Upper lobe of left lung (tissue), 6 donors: Measurements from ENCODE around the gene MARCHF9. TPM values are rescaled to one million over a fixed set of nuclear protein-coding genes. Genes with fewer than 3 reads are reported as not detected.
"Not testable (repeated sequence)": the region's sequence is repeated elsewhere in the genome, so short reads cannot be mapped to it uniquely, and the experiment has no call there.

ENCODE experiments used
- ATAC-seq, 2 donors: fragments of 200-7000 bp; cut with Tn5 transposase; one replicate each; pipeline ENCODE4 v1.9.1; 2022; ENCODE audit warnings: mild to moderate bottlenecking in 2 of 2, moderate library complexity in 2 of 2; ENCODE audit not compliant: low FRiP score in 2 of 2
- DNase-seq, 2 donors: peaks; one replicate each; pipeline ENCODE4 v3.0.0-alpha.2; 2019 to 2020
- H3K27ac ChIP-seq, 4 donors: fragments of 200-600 bp; sonication (generic); one replicate each; pipeline ENCODE4 v1.5.1; 2016 to 2019
- H3K27me3 ChIP-seq, 4 donors: fragments of 200-600 bp; sonication (generic); one replicate each; pipeline ENCODE4 v1.5.1; 2017 to 2019
- H3K36me3 ChIP-seq, 4 donors: fragments of 200-600 bp; sonication (generic); one replicate each; pipeline ENCODE4 v1.5.1; 2016 to 2019
- H3K4me1 ChIP-seq, 4 donors: fragments of 200-600 bp; sonication (generic); one replicate each; pipeline ENCODE4 v1.5.1; 2018 to 2019
- H3K4me3 ChIP-seq, 4 donors: fragments of 200-600 bp; sonication (generic); one replicate each; pipeline ENCODE4 v1.5.1; 2017 to 2019; ENCODE audit warnings: mild to moderate bottlenecking in 2 of 4, moderate library complexity in 1 of 4
- H3K9me3 ChIP-seq, 4 donors: fragments of 200-600 bp; sonication (generic); one replicate each; pipeline ENCODE4 v1.5.1; 2018 to 2019
- EP300 ChIP-seq, 4 donors: sonication (generic); formaldehyde crosslinking; IDR thresholded peaks; one replicate each; pipeline ENCODE4 v1.5.1; 2017; ENCODE audit warnings: antibody characterized with exemption in 4 of 4, control low read depth in 2 of 4
- POLR2A ChIP-seq, 4 donors: fragments of 450-650 bp; IDR thresholded peaks; one replicate each; pipeline ENCODE4 v1.5.1; 2016 to 2017; ENCODE audit warnings: antibody characterized with exemption in 4 of 4, mild to moderate bottlenecking in 2 of 4
- POLR2AphosphoS5 ChIP-seq, 2 donors: sonication (generic); formaldehyde crosslinking; IDR thresholded peaks; one replicate each; pipeline ENCODE4 v1.5.1; 2017; ENCODE audit warnings: antibody characterized with exemption in 2 of 2
- WGBS, 2 donors: methylation state at CpG; one replicate each; pipeline ENCODE4 v1.1.5; 2017 to 2018; 5-methylcytosine and 5-hydroxymethylcytosine counted together
- total RNA-seq, 6 donors: library from RNA; depleted of rRNA in 4 of 6; stranded (reverse); fragments of >200 nt in 4 of 6; gene quantifications; one replicate each; pipeline versions ENCODE4 v1.1.0 to v1.2.1, GENCODE V29; 2016 to 2021
- TF ChIP-seq, protein P1 (sequence below), 6 experiments: fragments of 450-650 bp in 4 of 6; fragments of 200-600 bp in 2 of 6; sonication (generic) in 2 of 6; IDR thresholded peaks; one replicate each; pipeline ENCODE4 v1.5.1; 2016 to 2019; ENCODE audit warnings: antibody characterized with exemption in 6 of 6
- donor health status: DM: no; HTN: no; CAD: no; lungs with moderate emphysema.
- donor health status: DM: no; HTN: yes; CAD: no; lungs with severe emphysema.

Gene MARCHF9
- total RNA-seq, 6 donors from 2014 or later = 15.4 to 36.7 (median 21.3) TPM

DNA sequence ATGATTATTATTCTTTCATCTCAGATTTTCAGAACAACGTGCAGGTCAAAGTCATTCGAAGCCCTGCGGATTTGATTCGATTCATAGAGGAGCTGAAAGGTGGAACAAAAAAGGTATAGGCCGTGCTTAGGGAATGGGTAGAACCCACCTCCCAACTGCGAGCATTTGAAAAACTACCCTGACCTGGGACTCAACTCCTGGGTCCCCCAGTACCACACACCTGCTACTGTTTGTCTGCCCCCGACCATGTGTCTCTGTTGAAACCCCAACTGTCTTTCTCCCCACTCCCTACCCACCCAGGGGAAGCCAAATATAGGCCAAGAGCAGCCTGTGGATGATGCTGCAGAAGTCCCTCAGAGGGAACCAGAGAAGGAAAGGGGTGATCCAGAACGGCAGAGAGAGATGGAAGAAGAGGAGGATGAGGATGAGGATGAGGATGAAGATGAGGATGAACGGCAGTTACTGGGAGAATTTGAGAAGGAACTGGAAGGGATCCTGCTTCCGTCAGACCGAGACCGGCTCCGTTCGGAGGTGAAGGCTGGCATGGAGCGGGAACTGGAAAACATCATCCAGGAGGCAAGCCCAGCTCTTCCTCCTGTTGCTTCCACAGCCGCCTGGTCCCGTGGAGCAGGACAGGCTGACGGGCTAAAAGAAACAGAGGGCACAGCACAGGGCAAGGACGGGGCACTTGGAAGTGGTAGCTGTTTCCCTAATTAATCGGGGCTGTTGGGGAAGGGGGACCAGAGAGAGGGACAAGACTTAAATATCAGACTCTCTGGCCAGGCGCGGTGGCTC, 36.9 kb upstream of the MARCHF9 start:
- H3K9me3 ChIP-seq = no peaks in the 10 kb centered on the region
- H3K36me3 ChIP-seq = peaks cover 33 to 92% (median 65%) of the 10 kb centered on the region in 4 donors
- DNase-seq (no peak), ATAC-seq (no peak)
- no peaks in the 10 kb centered on the region for H3K27me3 ChIP-seq
- H3K4me3 ChIP-seq = no peak overlapping the region
- no peaks in the 10 kb centered on the region for H3K4me1 ChIP-seq
- H3K27ac ChIP-seq = no peak overlapping the region
- WGBS, 2 donors = 94 to 96% methylated on average over 22 of the region's 22 CpGs
- no peak for TF ChIP-seq POLR2A (IDR thresholded peaks at IDR 0.05)
- TF ChIP-seq, protein P1, sequence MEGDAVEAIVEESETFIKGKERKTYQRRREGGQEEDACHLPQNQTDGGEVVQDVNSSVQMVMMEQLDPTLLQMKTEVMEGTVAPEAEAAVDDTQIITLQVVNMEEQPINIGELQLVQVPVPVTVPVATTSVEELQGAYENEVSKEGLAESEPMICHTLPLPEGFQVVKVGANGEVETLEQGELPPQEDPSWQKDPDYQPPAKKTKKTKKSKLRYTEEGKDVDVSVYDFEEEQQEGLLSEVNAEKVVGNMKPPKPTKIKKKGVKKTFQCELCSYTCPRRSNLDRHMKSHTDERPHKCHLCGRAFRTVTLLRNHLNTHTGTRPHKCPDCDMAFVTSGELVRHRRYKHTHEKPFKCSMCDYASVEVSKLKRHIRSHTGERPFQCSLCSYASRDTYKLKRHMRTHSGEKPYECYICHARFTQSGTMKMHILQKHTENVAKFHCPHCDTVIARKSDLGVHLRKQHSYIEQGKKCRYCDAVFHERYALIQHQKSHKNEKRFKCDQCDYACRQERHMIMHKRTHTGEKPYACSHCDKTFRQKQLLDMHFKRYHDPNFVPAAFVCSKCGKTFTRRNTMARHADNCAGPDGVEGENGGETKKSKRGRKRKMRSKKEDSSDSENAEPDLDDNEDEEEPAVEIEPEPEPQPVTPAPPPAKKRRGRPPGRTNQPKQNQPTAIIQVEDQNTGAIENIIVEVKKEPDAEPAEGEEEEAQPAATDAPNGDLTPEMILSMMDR (IDR thresholded peaks at IDR 0.05) = no peak
- TF ChIP-seq EP300 (IDR thresholded peaks at IDR 0.05) = no peak

DNA sequence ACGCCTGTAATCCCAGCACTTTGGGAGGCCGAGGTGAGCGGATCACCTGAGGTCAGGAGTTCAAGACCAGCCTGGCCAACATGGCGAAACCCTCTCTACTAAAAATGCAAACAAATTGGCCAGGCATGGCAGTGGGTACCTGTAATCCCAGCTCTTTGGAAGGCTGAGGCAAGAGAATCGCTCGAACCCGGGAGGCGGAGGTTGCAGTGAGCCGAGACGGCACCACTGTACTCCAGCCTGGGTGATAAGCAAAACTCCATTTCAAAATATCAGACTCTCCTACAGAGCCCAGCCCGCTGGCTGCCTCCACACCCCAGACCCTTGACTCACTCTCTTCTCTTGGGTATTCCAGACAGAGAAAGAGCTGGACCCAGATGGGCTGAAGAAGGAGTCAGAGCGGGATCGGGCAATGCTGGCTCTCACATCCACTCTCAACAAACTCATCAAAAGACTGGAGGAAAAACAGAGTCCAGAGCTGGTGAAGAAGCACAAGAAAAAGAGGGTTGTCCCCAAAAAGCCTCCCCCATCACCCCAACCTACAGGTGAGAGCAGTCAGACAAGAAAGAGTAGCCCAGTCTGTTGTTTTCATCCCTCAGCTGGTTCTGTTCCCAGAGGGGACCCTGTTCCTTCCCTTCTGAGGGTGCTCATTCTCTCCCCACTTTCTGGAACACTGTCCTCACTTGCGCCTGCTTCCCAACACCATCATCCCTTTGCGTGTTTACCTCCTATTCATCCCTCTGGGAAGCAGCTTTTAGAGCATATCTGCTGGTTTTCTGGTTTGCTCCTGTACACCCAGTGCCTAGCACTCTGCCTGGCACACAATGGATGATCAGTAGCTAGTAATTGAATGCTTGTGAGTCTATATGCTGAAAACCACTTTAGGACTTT, 36.0 kb upstream of the MARCHF9 start:
- no peak overlapping the region for H3K27ac ChIP-seq
- DNase-seq (no peak), ATAC-seq (no peak)
- H3K4me3 ChIP-seq = no peak overlapping the region
- no peaks in the 10 kb centered on the region for H3K4me1 ChIP-seq
- TF ChIP-seq, protein P1 (IDR thresholded peaks at IDR 0.05) = no peak
- no peak for TF ChIP-seq POLR2AphosphoS5 (IDR thresholded peaks at IDR 0.05)
- TF ChIP-seq POLR2A (IDR thresholded peaks at IDR 0.05) = no peak
- peaks cover 33 to 83% (median 65%) of the 10 kb centered on the region in 4 donors for H3K36me3 ChIP-seq
- H3K9me3 ChIP-seq = no peaks in the 10 kb centered on the region
- no peaks in the 10 kb centered on the region for H3K27me3 ChIP-seq
- 96 to 98% methylated on average over 11 to 15 of the region's 15 CpGs for WGBS, 2 donors

DNA sequence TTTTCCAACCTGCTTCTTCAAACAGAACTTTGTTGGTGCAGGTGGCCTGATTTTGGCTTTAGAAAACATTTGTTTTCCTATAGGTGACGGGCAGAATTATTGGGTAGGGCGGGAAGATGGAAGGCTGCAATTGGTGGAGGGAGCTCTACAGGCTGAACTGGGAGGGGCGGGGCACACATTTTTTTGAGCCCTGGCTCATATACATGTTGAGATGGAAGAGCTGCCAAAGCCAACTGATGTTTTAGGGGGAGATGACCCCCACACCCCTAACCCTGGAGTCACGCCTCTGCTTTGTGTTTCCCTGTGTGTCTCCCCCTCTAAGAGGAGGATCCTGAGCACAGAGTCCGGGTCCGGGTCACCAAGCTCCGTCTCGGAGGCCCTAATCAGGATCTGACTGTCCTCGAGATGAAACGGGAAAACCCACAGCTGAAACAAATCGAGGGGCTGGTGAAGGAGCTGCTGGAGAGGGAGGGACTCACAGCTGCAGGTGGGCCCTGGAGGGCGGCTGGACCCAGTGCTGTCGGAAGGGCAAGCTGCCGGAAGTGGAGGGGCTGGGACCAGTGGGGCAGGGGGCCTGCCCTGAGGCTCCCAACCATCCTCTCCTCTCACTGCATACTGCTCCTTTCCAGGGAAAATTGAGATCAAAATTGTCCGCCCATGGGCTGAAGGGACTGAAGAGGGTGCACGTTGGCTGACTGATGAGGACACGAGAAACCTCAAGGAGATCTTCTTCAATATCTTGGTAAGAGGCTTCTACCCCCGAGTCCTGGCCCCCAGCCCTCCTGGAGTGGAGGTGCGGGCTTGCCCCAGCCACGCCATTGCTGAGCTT, 34.9 kb upstream of the MARCHF9 start:
- no peaks in the 10 kb centered on the region for H3K4me1 ChIP-seq
- H3K36me3 ChIP-seq = peaks cover 33 to 72% (median 61%) of the 10 kb centered on the region in 4 donors
- ATAC-seq (no peak), DNase-seq (no peak)
- no peaks in the 10 kb centered on the region for H3K9me3 ChIP-seq
- H3K27me3 ChIP-seq = no peaks in the 10 kb centered on the region
- WGBS, 2 donors = 92 to 94% methylated on average over 18 to 20 of the region's 20 CpGs
- H3K27ac ChIP-seq = no peak overlapping the region
- H3K4me3 ChIP-seq = no peak overlapping the region
- TF ChIP-seq POLR2A (IDR thresholded peaks at IDR 0.05) = no peak
- TF ChIP-seq, protein P1 (IDR thresholded peaks at IDR 0.05) = no peak

DNA sequence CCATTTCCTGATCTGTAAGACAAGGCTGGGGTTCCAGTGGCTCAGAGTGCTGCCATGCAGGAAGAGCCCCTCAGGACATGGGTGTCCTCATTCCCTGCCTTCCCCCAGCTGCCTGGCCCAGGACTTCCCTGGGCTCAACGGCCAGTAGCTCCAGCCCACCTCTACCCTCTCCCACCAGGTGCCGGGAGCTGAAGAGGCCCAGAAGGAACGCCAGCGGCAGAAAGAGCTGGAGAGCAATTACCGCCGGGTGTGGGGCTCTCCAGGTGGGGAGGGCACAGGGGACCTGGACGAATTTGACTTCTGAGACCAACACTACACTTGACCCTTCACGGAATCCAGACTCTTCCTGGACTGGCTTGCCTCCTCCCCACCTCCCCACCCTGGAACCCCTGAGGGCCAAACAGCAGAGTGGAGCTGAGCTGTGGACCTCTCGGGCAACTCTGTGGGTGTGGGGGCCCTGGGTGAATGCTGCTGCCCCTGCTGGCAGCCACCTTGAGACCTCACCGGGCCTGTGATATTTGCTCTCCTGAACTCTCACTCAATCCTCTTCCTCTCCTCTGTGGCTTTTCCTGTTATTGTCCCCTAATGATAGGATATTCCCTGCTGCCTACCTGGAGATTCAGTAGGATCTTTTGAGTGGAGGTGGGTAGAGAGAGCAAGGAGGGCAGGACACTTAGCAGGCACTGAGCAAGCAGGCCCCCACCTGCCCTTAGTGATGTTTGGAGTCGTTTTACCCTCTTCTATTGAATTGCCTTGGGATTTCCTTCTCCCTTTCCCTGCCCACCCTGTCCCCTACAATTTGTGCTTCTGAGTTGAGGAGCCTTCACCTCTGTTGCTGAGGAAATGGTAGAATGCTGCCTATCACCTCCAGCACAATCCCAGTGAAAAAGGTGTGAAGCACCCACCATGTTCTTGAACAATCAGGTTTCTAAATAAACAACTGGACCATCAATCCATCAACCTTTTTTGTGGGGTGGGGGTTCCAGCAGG, 34.0 kb upstream of the MARCHF9 start:
- WGBS, 2 donors = 83 to 84% methylated on average over 10 to 11 of the region's 11 CpGs
- Histone ChIP-seq H3K4me1 (peaks cover 3 to 7% (median 3%) of the 10 kb centered on the region in 4 donors), H3K27ac (no peak overlapping the region), H3K9me3 (no peaks in the 10 kb centered on the region), H3K36me3 (peaks cover 31 to 63% (median 55%) of the 10 kb centered on the region in 4 donors), H3K4me3 (no peak overlapping the region), H3K27me3 (no peaks in the 10 kb centered on the region)
- no peak for TF ChIP-seq POLR2AphosphoS5 (IDR thresholded peaks at IDR 0.05)
- TF ChIP-seq POLR2A (IDR thresholded peaks at IDR 0.05) = no peak
- TF ChIP-seq, protein P1 (IDR thresholded peaks at IDR 0.05) = no peak
- ATAC-seq (no peak), DNase-seq (no peak)

DNA sequence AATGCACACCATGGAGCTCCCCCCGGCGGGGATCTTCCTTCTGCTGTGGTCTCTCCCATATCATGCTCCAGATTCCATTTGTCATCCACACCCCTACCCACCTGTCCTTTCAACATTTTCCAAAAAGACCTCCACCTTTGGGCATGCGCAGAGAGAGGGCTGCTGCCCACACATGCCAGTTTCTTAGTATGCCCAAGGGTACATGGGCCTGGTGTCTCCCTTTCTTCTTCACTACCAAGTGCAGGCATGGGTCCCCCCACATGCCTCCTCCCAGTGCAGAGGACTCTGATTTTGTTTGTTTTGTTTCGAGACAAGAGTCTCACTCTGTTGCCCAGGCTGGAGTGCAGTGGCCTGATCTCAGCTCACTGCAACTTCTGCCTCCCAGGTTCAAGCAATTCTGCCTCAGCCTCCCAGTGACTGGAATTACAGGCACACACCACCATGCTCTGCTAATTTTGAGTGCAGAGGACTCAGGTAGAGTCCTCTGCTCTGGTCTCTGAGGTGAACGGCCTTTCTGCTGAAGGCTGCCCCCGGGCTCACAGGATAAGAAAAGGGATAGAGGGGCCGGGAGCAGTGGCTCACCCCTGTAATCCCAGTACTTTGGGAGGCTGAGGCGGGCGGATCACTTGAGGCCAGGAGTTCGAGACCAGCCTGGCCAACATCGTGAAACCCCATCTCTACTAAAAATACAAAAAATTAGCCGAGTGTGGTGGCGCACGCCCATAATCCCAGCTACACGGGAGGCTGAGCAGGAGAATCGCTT, 32.9 kb upstream of the MARCHF9 start:
- H3K27ac ChIP-seq, ATAC-seq, H3K9me3 ChIP-seq, H3K27me3 ChIP-seq, DNase-seq, H3K4me3 ChIP-seq: not testable (repeated sequence)
- H3K36me3 ChIP-seq = peaks cover 22 to 57% (median 47%) of the 10 kb centered on the region in 4 donors
- WGBS, 2 donors = 93 to 96% methylated on average over 14 to 16 of the region's 16 CpGs
- peaks cover 6 to 16% (median 9%) of the 10 kb centered on the region in 4 donors for H3K4me1 ChIP-seq
